ENCODE data around the gene SETD7. TPM values are rescaled to one million over a fixed set of nuclear protein-coding genes. Genes with fewer than 3 reads are reported as not detected.
"Not testable (repeated sequence)": the region's sequence is repeated elsewhere in the genome, so short reads cannot be mapped to it uniquely, and the experiment has no call there.

SETD7 gene
- total RNA-seq, 2 experiments from 2014 or later = 10.4 to 12.1 TPM

DNA sequence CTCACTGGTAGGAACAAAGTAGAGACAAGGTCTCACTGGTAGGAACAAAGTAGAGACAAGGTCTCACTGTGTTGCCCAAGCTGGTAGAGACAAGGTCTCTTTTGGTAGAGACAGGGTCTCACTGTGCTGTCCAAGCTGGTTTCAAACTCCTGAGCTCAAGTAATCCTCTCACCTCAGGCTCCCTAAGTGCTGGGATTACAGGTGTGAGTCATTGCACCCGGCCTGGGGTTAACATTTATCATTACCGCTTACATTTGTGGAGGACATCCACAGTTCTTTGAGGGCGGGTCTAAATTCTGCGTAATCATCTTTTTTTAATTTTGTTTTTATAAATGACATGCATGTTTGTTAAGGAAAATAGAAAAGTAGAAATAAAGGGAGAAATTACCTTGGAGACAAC, 90.1 kb downstream of the SETD7 start:
- Mint-ChIP-seq H3K27me3 (no peaks in the 10 kb centered on the region), H3K4me3 (no peak overlapping the region), H3K27ac (no peak overlapping the region), H3K9me3 (peaks cover 12% of the 10 kb centered on the region), H3K36me3 (ENCODE audit: low read depth) (peaks cover 29% of the 10 kb centered on the region), H3K4me1 (ENCODE audit: low read depth) (peaks cover 12% of the 10 kb centered on the region)
- ChIA-PET POLR2A (no interaction called here), CTCF (interaction anchor here (0.9 to 1.1 kb wide), 3 partner anchors 13 to 74 kb away, joined by 3 read pairs; no protein-coding TSS in a partner anchor)
- intact Hi-C loops (cut with micrococcal nuclease) = no loop called here
- TF ChIP-seq, protein P1, sequence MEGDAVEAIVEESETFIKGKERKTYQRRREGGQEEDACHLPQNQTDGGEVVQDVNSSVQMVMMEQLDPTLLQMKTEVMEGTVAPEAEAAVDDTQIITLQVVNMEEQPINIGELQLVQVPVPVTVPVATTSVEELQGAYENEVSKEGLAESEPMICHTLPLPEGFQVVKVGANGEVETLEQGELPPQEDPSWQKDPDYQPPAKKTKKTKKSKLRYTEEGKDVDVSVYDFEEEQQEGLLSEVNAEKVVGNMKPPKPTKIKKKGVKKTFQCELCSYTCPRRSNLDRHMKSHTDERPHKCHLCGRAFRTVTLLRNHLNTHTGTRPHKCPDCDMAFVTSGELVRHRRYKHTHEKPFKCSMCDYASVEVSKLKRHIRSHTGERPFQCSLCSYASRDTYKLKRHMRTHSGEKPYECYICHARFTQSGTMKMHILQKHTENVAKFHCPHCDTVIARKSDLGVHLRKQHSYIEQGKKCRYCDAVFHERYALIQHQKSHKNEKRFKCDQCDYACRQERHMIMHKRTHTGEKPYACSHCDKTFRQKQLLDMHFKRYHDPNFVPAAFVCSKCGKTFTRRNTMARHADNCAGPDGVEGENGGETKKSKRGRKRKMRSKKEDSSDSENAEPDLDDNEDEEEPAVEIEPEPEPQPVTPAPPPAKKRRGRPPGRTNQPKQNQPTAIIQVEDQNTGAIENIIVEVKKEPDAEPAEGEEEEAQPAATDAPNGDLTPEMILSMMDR (IDR thresholded peaks at IDR 0.05) = no peak
- no peak for ATAC-seq
- no peak for DNase-seq

DNA sequence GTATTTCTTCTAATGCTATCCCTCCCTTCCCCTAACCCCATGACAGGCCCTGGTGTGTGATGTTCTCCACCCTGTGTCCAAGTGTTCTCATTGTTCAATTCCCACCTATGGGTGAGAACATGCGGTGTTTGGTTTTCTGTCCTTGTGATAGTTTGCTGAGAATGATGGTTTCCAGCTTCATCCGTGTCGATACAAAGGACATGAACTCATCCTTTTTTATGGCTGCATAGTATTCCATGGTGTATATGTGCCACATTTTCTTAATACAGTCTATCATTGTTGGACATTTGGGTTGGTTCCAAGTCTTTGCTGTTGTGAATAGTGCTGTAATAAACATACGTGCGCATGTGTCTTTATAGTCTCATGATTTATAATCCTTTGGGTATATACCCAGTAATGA, 91.5 kb downstream of the SETD7 start:
- CTCF ChIA-PET = interaction anchor here (0.9 kb wide), 1 partner anchor 12 kb away, joined by 3 read pairs; no protein-coding TSS in a partner anchor
- H3K27me3 Mint-ChIP-seq; H3K27ac Mint-ChIP-seq; ATAC-seq; intact Hi-C loops (cut with micrococcal nuclease); POLR2A ChIA-PET; DNase-seq; H3K4me3 Mint-ChIP-seq: not testable (repeated sequence)
- peaks cover 31% of the 10 kb centered on the region for H3K36me3 Mint-ChIP-seq (ENCODE audit: low read depth)
- H3K9me3 Mint-ChIP-seq = peaks cover 12% of the 10 kb centered on the region
- peaks cover 16% of the 10 kb centered on the region for H3K4me1 Mint-ChIP-seq (ENCODE audit: low read depth)

DNA sequence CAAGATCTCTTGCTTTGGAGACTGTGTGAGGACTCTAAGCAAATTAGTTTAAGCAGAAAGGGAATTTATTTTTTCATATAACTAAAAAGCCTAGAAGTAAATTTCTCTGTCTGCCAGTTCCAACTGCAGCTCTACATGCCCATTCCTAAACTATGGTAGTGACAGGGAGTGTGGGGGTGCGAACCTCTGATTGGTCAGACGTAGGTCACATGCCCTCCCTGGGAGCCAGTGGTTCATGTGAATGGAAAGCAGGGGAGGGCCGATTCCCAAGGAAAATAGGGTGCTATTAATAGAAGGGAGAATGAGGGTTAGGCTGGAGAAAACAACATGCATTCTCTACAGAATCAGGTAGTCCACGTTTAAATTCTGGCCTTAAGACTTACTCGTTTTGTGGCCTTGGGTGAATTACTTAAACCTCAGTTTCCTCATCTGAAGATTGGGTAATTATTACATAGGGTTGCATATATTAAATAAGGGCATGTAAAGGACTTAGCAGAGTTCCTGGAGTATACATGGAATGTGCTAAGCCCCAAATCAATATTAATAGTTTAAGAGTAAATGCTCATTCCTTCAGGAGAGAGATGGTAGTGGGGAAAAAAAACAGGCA, 94.9 kb downstream of the SETD7 start:
- DNase-seq (no peak), ATAC-seq (no peak)
- ChIA-PET CTCF (no interaction called here), POLR2A (no interaction called here)
- Mint-ChIP-seq H3K4me1 (ENCODE audit: low read depth) (peaks cover 44% of the 10 kb centered on the region), H3K9me3 (peaks cover 2% of the 10 kb centered on the region), H3K27ac (no peak overlapping the region), H3K27me3 (no peaks in the 10 kb centered on the region), H3K4me3 (no peak overlapping the region), H3K36me3 (ENCODE audit: low read depth) (peaks cover 20% of the 10 kb centered on the region)
- TF ChIP-seq, protein P1 (IDR thresholded peaks at IDR 0.05) = no peak
- intact Hi-C loops (cut with micrococcal nuclease) = no loop called here

DNA sequence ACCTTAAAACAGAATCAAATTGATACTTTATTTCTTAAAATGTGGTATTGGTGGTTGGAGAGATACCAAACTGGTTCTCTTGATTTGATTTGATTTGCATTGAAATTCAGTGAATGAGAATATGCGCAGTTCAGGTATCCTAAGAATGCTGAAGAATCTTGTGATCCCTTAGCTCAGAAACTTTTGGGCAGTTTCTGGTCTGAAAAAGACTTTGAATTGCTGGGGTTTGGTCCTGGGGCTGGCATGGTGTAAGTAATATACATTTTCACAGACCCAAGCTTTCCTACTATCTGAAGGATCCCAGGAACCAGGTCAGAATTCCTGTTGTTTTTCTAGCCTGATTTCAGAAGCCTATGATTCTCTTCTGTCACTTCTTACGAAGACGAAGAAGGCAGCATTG, 95.5 kb downstream of the SETD7 start:
- no peak for ATAC-seq
- POLR2A ChIA-PET = no interaction called here
- CTCF ChIA-PET = no interaction called here
- H3K27me3 Mint-ChIP-seq = no peaks in the 10 kb centered on the region
- DNase-seq = no peak
- intact Hi-C loops (cut with micrococcal nuclease) = no loop called here
- H3K36me3 Mint-ChIP-seq (ENCODE audit: low read depth) = peaks cover 18% of the 10 kb centered on the region
- peaks cover 2% of the 10 kb centered on the region for H3K9me3 Mint-ChIP-seq
- H3K27ac Mint-ChIP-seq = no peak overlapping the region
- TF ChIP-seq, protein P1 (IDR thresholded peaks at IDR 0.05) = no peak
- no peak overlapping the region for H3K4me3 Mint-ChIP-seq
- peaks cover 47% of the 10 kb centered on the region for H3K4me1 Mint-ChIP-seq (ENCODE audit: low read depth)

DNA sequence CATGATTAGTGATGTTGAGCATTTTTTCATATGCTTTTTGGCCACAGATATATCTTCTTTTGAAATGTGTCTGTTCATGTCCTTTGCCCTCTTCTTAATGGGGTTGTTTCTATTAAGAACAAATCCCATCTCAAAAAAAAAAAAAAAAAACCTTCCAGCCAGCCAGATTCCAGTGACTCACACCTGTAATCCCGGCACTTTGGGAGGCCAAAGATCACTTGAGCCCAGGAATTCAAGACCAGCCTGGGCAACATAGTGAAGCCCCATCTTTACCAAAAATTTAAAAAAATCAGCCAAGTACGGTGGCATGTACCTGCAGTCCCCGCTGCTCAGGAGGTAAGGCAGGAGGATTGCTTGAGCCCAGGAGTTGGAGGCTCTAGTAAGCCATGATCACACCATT, 97.0 kb downstream of the SETD7 start:
- DNase-seq = no peak
- peaks cover 13% of the 10 kb centered on the region for H3K36me3 Mint-ChIP-seq (ENCODE audit: low read depth)
- no peaks in the 10 kb centered on the region for H3K9me3 Mint-ChIP-seq
- TF ChIP-seq, protein P1 (IDR thresholded peaks at IDR 0.05) = no peak
- H3K27me3 Mint-ChIP-seq = no peaks in the 10 kb centered on the region
- POLR2A ChIA-PET = no interaction called here
- intact Hi-C loops (cut with micrococcal nuclease) = loop anchor here (10.0 kb wide), 1 partner anchor 374 kb away; no protein-coding TSS in a partner anchor
- CTCF ChIA-PET = no interaction called here
- H3K27ac Mint-ChIP-seq = no peak overlapping the region
- ATAC-seq = no peak
- H3K4me1 Mint-ChIP-seq (ENCODE audit: low read depth) = peaks cover 54% of the 10 kb centered on the region
- H3K4me3 Mint-ChIP-seq = no peak overlapping the region
